Common myeloid progenitor, CD34-positive (primary cell): ENCODE results near the gene SYCP3.
"Not testable (repeated sequence)": the region's sequence is repeated elsewhere in the genome, so short reads cannot be mapped to it uniquely, and the experiment has no call there.

Experiments
- CTCF ChIA-PET: fragments of 350-600 bp; sonication (Branson Sonifier 250); formaldehyde crosslinking; loops from one replicate; lab custom pipeline; 2021; ENCODE audit warnings: antibody characterized with exemption; lab: Charles Lee
- POLR2A ChIA-PET: fragments of 350-600 bp; sonication (Branson Sonifier 250); formaldehyde crosslinking; loops from one replicate; lab custom pipeline; 2021; ENCODE audit warnings: antibody characterized with exemption; lab: Charles Lee
- DNase-seq, 3 donors: peaks; one replicate each; pipeline versions ENCODE4 v3.0.0 to v3.0.0-alpha.2; 2013
- H3K27ac ChIP-seq, 2 experiments: 1 replicate in 1 of 2; 2 replicates in 1 of 2; pipeline ENCODE4 v1.7.0; 2013; ENCODE audit warnings: inconsistent platforms in 2 of 2, low read length in 2 of 2, mild to moderate bottlenecking in 2 of 2, low read depth in 1 of 2, moderate library complexity in 1 of 2; ENCODE audit not compliant: severe bottlenecking in 2 of 2, insufficient read depth in 1 of 2, poor library complexity in 1 of 2
- H3K27me3 ChIP-seq, 5 experiments: replicated peaks in 2 of 5; 1 replicate in 3 of 5; 2 replicates in 2 of 5; pipeline versions ENCODE4 v1.6.1 to v1.7.0; 2013; ENCODE audit warnings: low read length in 4 of 5, mild to moderate bottlenecking in 2 of 5, moderate library complexity in 2 of 5, inconsistent platforms in 1 of 5; ENCODE audit not compliant: insufficient read depth in 5 of 5, control insufficient read depth in 4 of 5
- H3K36me3 ChIP-seq, 4 experiments: 1 replicate in 2 of 4; 2 replicates in 2 of 4; pipeline versions ENCODE4 v1.6.1 to v1.7.0; 2013; ENCODE audit warnings: low read length in 3 of 4, control low read depth in 1 of 4, mild to moderate bottlenecking in 1 of 4; ENCODE audit not compliant: control insufficient read depth in 4 of 4, insufficient read depth in 4 of 4
- H3K4me1 ChIP-seq, 4 experiments: 1 replicate in 3 of 4; 2 replicates in 1 of 4; pipeline versions ENCODE4 v1.6.1 to v1.7.1; 2013; ENCODE audit warnings: low read length in 3 of 4, mild to moderate bottlenecking in 3 of 4, control low read depth in 1 of 4, inconsistent platforms in 1 of 4, moderate library complexity in 1 of 4; ENCODE audit not compliant: control insufficient read depth in 4 of 4, insufficient read depth in 4 of 4; ENCODE audit errors: control extremely low read depth in 1 of 4
- H3K4me3 ChIP-seq, 7 experiments: 1 replicate in 4 of 7; 2 replicates in 3 of 7; pipeline versions ENCODE4 v1.5.1 to v1.7.0; 2013; ENCODE audit warnings: mild to moderate bottlenecking in 7 of 7, low read length in 6 of 7, moderate library complexity in 6 of 7, inconsistent platforms in 2 of 7, low read depth in 2 of 7, control low read depth in 1 of 7; ENCODE audit not compliant: insufficient read depth in 4 of 7, control insufficient read depth in 1 of 7; ENCODE audit errors: extremely low read depth in 1 of 7
- H3K9me3 ChIP-seq, 5 experiments: 1 replicate in 4 of 5; 2 replicates in 1 of 5; pipeline versions ENCODE4 v1.6.1 to v1.7.1; 2013; ENCODE audit warnings: low read length in 4 of 5, mild to moderate bottlenecking in 2 of 5, inconsistent platforms in 1 of 5, low read depth in 1 of 5, moderate library complexity in 1 of 5; ENCODE audit not compliant: control insufficient read depth in 4 of 5, insufficient read depth in 2 of 5; ENCODE audit errors: control extremely low read depth in 1 of 5
- WGBS: methylation state at CpG from one replicate; pipeline ENCODE4 v1.1.5; 2013; ENCODE audit not compliant: insufficient coverage; 5-methylcytosine and 5-hydroxymethylcytosine counted together

SYCP3 gene

GRCh38 chr12:101740980-101741379 lies 1.7 kb upstream of the SYCP3 start:
- Histone ChIP-seq H3K4me3 (no peak overlapping the region), H3K36me3 (peaks cover 8 to 51% (median 30%) of the 10 kb centered on the region in 4 experiments), H3K9me3 (no peaks in the 10 kb centered on the region), H3K27ac (no peak overlapping the region), H3K27me3 (no peaks in the 10 kb centered on the region), H3K4me1 (no peaks in the 10 kb centered on the region)
- no peak for DNase-seq
- CTCF ChIA-PET, result no interaction called here
- WGBS, result 89% methylated on average over 4 of the region's 5 CpGs
- POLR2A ChIA-PET, result no interaction called here

DNA sequence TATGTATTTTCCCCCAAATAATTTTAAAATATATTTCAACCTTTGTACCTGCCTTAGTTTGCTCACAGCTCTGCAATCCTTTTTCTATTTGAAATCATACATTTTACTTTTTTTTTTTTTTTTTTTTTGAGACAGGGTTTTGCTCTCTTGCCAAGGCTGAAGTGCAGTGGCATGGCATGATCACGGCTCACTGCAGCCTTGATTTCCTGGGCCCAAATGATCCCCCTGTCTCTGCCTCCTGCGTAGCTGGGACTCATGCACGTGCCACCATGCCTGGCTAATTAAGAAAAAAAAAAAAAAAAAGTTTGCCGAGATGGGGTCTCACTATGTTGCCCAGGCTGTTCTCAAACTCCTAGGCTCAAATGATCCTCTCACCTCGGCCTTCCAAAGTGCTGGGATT lies 1.3 kb upstream of the SYCP3 start:
- ChIA-PET CTCF (no interaction called here), POLR2A (no interaction called here)
- peaks cover 7 to 48% (median 28%) of the 10 kb centered on the region in 4 experiments for H3K36me3 ChIP-seq
- WGBS, result 100% methylated on average over 4 of the region's 5 CpGs
- no peaks in the 10 kb centered on the region for H3K4me1 ChIP-seq
- no peak overlapping the region for H3K27ac ChIP-seq
- H3K4me3 ChIP-seq, result no peak overlapping the region
- no peak for DNase-seq
- H3K9me3 ChIP-seq, result no peaks in the 10 kb centered on the region
- H3K27me3 ChIP-seq, result no peaks in the 10 kb centered on the region

GRCh38 chr12:101737476-101737875 lies 1.8 kb downstream of the SYCP3 start:
- CTCF ChIA-PET, result interaction anchor here (1.2 kb wide), 1 partner anchor 11 kb away, joined by 3 read pairs; no protein-coding TSS in a partner anchor
- Histone ChIP-seq H3K9me3 (no peaks in the 10 kb centered on the region), H3K4me1 (no peaks in the 10 kb centered on the region), H3K4me3 (no peak overlapping the region), H3K36me3 (peaks cover 3 to 30% (median 17%) of the 10 kb centered on the region in 4 experiments), H3K27ac (no peak overlapping the region), H3K27me3 (no peaks in the 10 kb centered on the region)
- no peak for DNase-seq
- WGBS, result 94% methylated on average over 6 of the region's 6 CpGs
- POLR2A ChIA-PET, result no interaction called here

DNA sequence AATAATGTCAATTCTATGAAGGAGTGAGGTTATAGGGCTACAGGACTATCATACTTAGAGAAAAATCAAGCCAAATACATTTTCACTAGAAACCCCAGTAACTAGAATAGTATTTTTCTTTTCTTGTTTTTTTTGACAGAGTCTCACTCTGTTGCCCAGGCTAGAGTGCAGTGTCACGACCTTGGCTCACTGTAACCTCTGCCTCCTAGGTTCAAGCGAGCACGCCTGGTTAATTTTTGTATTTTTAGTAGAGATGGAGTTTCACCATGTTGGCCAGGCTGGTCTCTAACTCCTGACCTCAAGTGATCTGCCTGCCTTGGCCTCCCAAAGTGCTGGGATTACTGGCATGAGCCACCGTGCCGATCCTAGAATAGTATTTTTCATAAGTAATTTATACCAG lies 4.8 kb downstream of the SYCP3 start:
- CTCF ChIA-PET, POLR2A ChIA-PET: not testable (repeated sequence)
- 100% methylated on average over 3 of the region's 5 CpGs for WGBS

GRCh38 chr12:101733166-101733565 lies 6.1 kb downstream of the SYCP3 start:
- no CpG with 5 or more reads among the region's 2 CpGs for WGBS
- POLR2A ChIA-PET, result no interaction called here
- CTCF ChIA-PET, result interaction anchor here (1.3 to 1.4 kb wide), 2 partner anchors 11 to 35 kb away, joined by 3 to 5 read pairs; no protein-coding TSS in a partner anchor
- H3K36me3 ChIP-seq, result peaks cover 0 to 36% (median 14%) of the 10 kb centered on the region in 4 experiments
- DNase-seq, result no peak
- no peaks in the 10 kb centered on the region for H3K4me1 ChIP-seq
- H3K27me3 ChIP-seq, result no peaks in the 10 kb centered on the region
- no peaks in the 10 kb centered on the region for H3K9me3 ChIP-seq
- H3K4me3 ChIP-seq, result no peak overlapping the region
- no peak overlapping the region for H3K27ac ChIP-seq

More for the DNA sequence above, 4.8 kb downstream of the SYCP3 start:
- H3K4me3 ChIP-seq, H3K4me1 ChIP-seq, H3K27ac ChIP-seq, DNase-seq, H3K27me3 ChIP-seq, H3K9me3 ChIP-seq: not testable (repeated sequence)
- H3K36me3 ChIP-seq, result peaks cover 0 to 38% (median 22%) of the 10 kb centered on the region in 4 experiments

GRCh38 chr12:101732318-101732717 lies 6.9 kb downstream of the SYCP3 start:
- Histone ChIP-seq H3K9me3 (no peaks in the 10 kb centered on the region), H3K27ac (no peak overlapping the region), H3K4me1 (no peaks in the 10 kb centered on the region), H3K4me3 (no peak overlapping the region), H3K27me3 (no peaks in the 10 kb centered on the region), H3K36me3 (peaks cover 0 to 34% (median 11%) of the 10 kb centered on the region in 4 experiments)
- WGBS, result 100% methylated on average over 1 of the region's 1 CpG
- no peak for DNase-seq
- ChIA-PET POLR2A (no interaction called here), CTCF (interaction anchor here (0.8 kb wide), 1 partner anchor 25 kb away, joined by 4 read pairs; no protein-coding TSS in a partner anchor)

DNA sequence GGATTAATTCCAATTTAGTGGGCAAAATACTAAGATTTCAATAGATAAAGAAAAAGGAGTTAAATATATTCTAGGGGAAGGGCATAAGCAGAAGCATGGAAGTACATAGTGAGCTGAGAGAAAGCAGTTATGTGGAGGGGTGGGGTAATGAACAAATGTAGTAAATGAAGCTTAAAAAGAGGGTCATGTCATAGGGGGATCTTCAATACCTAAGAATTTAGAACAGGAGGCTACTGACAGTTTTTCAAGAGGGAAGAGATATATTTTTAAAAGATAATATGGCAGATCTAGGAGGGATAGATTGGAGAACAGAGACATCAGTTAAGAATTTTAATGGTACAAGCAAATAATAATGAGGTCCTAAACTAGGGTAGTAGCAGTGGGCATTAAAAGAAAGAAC lies 9.4 kb downstream of the SYCP3 start:
- POLR2A ChIA-PET, result no interaction called here
- Histone ChIP-seq H3K36me3 (peaks cover 5 to 37% (median 20%) of the 10 kb centered on the region in 4 experiments), H3K4me1 (no peaks in the 10 kb centered on the region), H3K9me3 (no peaks in the 10 kb centered on the region), H3K27me3 (no peaks in the 10 kb centered on the region), H3K27ac (no peak overlapping the region), H3K4me3 (no peak overlapping the region)
- DNase-seq, result no peak
- CTCF ChIA-PET, result no interaction called here
